ENCODE measurements around the gene WIPI1.

GRCh38 chr17:68424203-68424602 is 33.1 kb downstream of the WIPI1 start:
- TF ChIP-seq, protein P1, sequence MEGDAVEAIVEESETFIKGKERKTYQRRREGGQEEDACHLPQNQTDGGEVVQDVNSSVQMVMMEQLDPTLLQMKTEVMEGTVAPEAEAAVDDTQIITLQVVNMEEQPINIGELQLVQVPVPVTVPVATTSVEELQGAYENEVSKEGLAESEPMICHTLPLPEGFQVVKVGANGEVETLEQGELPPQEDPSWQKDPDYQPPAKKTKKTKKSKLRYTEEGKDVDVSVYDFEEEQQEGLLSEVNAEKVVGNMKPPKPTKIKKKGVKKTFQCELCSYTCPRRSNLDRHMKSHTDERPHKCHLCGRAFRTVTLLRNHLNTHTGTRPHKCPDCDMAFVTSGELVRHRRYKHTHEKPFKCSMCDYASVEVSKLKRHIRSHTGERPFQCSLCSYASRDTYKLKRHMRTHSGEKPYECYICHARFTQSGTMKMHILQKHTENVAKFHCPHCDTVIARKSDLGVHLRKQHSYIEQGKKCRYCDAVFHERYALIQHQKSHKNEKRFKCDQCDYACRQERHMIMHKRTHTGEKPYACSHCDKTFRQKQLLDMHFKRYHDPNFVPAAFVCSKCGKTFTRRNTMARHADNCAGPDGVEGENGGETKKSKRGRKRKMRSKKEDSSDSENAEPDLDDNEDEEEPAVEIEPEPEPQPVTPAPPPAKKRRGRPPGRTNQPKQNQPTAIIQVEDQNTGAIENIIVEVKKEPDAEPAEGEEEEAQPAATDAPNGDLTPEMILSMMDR (IDR thresholded peaks at IDR 0.05) = no peak
- TF ChIP-seq POLR2A (IDR thresholded peaks at IDR 0.05) = no peak

Measured in testis (tissue), 2 donors.